Measurements from ENCODE around the gene CLDN19. TPM values are rescaled to one million over a fixed set of nuclear protein-coding genes. Genes with fewer than 3 reads are reported as not detected.
A peak's percentile ranks its signal among the peaks of the same experiment; 100 is the strongest.

Gene CLDN19
- total and polyA plus RNA-seq, 9 of the 15 experiments (the other 6 are each of a cell fraction or from before 2014, with no cell fraction given): not detected

GRCh38 chr1:42765832-42766740 is 26.1 kb upstream of the CLDN19 start (continued):
- TF ChIP-seq ARID3B (CRISPR knock-in tag; IDR thresholded peaks at IDR 0.05; ENCODE audit: borderline replicate concordance): 0 out of 2 replicates have a peak, but pooled peaks have one; percentile 71
- no peak for TF ChIP-seq ZNF146 (CRISPR knock-in tag; IDR thresholded peaks at IDR 0.05; ENCODE audit: unreplicated experiment)
- TF ChIP-seq ELF1 (tag; IDR thresholded peaks at IDR 0.05): peak; percentile 62
- no peak for TF ChIP-seq TAF1 (IDR thresholded peaks at IDR 0.05; ENCODE audit: control insufficient read depth, extremely low read depth, insufficient read depth, low read length, severe bottlenecking)
- no peak for TF ChIP-seq RAD51 (IDR thresholded peaks at IDR 0.05; ENCODE audit: borderline replicate concordance, low read depth)
- no peak for TF ChIP-seq SAFB2 (IDR thresholded peaks at IDR 0.05; ENCODE audit: borderline replicate concordance, low read depth, low read length, severe bottlenecking)
- TF ChIP-seq ESRRB (CRISPR knock-in tag; IDR thresholded peaks at IDR 0.05; ENCODE audit: borderline replicate concordance): no peak
- TF ChIP-seq GATAD2A (IDR thresholded peaks at IDR 0.05): no peak
- TF ChIP-seq, protein P1, sequence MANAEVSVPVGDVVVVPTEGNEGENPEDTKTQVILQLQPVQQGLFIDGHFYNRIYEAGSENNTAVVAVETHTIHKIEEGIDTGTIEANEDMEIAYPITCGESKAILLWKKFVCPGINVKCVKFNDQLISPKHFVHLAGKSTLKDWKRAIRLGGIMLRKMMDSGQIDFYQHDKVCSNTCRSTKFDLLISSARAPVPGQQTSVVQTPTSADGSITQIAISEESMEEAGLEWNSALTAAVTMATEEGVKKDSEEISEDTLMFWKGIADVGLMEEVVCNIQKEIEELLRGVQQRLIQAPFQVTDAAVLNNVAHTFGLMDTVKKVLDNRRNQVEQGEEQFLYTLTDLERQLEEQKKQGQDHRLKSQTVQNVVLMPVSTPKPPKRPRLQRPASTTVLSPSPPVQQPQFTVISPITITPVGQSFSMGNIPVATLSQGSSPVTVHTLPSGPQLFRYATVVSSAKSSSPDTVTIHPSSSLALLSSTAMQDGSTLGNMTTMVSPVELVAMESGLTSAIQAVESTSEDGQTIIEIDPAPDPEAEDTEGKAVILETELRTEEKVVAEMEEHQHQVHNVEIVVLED (CRISPR knock-in tag; IDR thresholded peaks at IDR 0.05): no peak
- no peak for TF ChIP-seq HDAC6 (IDR thresholded peaks at IDR 0.05; ENCODE audit: low read depth, low read length)
- TF ChIP-seq BACH1 (tag; IDR thresholded peaks at IDR 0.05): no peak
- no peak for TF ChIP-seq SREBF2 (CRISPR knock-in tag; IDR thresholded peaks at IDR 0.05)
- no peak for TF ChIP-seq SUPT5H (IDR thresholded peaks at IDR 0.05)
- TF ChIP-seq NR4A1 (CRISPR knock-in tag; IDR thresholded peaks at IDR 0.05): no peak; the same call in 1 of the 2 replicates
- TF ChIP-seq NR4A1 (tag; IDR thresholded peaks at IDR 0.05): 0 out of 2 replicates have a peak, but pooled peaks have one; percentile 68
- TF ChIP-seq, protein P2, sequence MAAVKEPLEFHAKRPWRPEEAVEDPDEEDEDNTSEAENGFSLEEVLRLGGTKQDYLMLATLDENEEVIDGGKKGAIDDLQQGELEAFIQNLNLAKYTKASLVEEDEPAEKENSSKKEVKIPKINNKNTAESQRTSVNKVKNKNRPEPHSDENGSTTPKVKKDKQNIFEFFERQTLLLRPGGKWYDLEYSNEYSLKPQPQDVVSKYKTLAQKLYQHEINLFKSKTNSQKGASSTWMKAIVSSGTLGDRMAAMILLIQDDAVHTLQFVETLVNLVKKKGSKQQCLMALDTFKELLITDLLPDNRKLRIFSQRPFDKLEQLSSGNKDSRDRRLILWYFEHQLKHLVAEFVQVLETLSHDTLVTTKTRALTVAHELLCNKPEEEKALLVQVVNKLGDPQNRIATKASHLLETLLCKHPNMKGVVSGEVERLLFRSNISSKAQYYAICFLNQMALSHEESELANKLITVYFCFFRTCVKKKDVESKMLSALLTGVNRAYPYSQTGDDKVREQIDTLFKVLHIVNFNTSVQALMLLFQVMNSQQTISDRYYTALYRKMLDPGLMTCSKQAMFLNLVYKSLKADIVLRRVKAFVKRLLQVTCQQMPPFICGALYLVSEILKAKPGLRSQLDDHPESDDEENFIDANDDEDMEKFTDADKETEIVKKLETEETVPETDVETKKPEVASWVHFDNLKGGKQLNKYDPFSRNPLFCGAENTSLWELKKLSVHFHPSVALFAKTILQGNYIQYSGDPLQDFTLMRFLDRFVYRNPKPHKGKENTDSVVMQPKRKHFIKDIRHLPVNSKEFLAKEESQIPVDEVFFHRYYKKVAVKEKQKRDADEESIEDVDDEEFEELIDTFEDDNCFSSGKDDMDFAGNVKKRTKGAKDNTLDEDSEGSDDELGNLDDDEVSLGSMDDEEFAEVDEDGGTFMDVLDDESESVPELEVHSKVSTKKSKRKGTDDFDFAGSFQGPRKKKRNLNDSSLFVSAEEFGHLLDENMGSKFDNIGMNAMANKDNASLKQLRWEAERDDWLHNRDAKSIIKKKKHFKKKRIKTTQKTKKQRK (IDR thresholded peaks at IDR 0.05; ENCODE audit: borderline replicate concordance, low read depth, low read length): no peak
- no peak for TF ChIP-seq ZNF695 (CRISPR knock-in tag; IDR thresholded peaks at IDR 0.05)
- no peak for TF ChIP-seq NCOA4 (IDR thresholded peaks at IDR 0.05; ENCODE audit: partially characterized antibody)
- TF ChIP-seq ZZZ3 (IDR thresholded peaks at IDR 0.05): no peak
- TF ChIP-seq FIP1L1 (IDR thresholded peaks at IDR 0.05; ENCODE audit: low read depth, low read length, poor library complexity, severe bottlenecking): peak; percentile 36
- no peak for TF ChIP-seq ZNF644 (tag; IDR thresholded peaks at IDR 0.05; ENCODE audit: low read depth)
- TF ChIP-seq RBM25 (IDR thresholded peaks at IDR 0.05; ENCODE audit: low read depth, low read length, severe bottlenecking): no peak
